T-helper 2 cell treated with Interferon-gamma antibody and Interleukin-4, amounts not matched to agents 100 ng/mL and 5 ng/mL, for 36 hours (primary cell): ENCODE data around the gene PURB. TPM values are rescaled to one million over a fixed set of nuclear protein-coding genes. Genes with fewer than 3 reads are reported as not detected.
"Not testable (repeated sequence)": the region's sequence is repeated elsewhere in the genome, so short reads cannot be mapped to it uniquely, and the experiment has no call there.

Source experiments
- intact Hi-C: fragments of 100-400 bp; cut with micrococcal nuclease; formaldehyde crosslinking; loops from one replicate; pipeline ENCODE4 v1.15.1; 2023
- total RNA-seq: library from RNA; stranded (reverse); gene quantifications from 2 replicates; pipeline ENCODE4 v1.2.3, GENCODE V29; 2022

The PURB gene
- total RNA-seq, 1 donor from 2014 or later: 25.9 TPM

DNA sequence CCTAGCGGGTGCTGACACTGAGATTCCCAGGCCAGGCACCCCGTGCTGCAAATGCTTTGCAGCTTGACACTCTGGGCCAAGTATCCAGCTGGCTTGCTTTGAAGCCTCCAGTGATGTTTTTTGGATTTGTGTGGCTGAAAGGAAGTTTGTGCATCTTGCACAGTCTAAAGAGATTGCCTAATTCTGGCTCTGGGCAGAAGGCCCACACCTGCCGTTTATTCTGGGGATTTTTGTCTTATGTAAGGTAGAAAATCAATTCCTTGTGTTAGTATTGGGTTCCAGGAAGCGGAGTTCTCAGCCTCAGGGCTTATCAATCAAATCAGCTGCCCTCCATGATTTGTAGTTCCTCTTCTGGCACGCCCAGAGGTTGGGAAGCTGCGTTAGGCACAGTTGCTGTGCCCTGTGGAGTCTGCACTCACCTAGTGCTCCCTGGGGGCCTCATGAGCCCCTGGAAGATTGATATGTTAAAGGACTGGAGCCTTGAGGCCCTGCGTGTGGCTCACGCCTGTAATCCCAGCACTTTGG, 8.4 kb upstream of the PURB start:
- intact Hi-C loops: no loop called here

GRCh38 chr7:44891791-44892190, 6.5 kb upstream of the PURB start:
- intact Hi-C loops: no loop called here

DNA sequence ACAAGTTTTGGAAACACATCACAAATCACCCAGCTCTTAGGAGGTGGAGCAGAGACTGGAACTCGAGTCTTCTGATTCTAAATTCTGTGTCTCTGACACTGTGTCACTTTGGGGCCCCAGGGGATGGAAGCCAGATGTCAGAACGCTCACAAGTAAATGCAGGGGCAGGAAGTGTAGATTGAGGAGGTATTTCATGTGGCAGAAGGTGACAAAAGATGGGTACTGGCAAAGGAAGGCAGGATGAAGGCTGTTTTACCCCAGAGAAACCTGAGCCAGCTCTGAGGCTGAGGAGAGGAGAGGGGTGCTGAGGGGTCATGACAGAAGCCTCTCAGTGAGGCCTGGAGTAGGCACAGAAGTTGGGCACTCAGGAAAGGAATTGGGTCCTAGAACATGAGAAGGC, 6.0 kb upstream of the PURB start:
- intact Hi-C loops: no loop called here

GRCh38 chr7:44889086-44889781, 3.9 kb upstream of the PURB start:
- intact Hi-C loops: no loop called here

- intact Hi-C loops: no loop called here
These were observed 2.0 kb upstream of the PURB start for GRCh38 chr7:44887293-44887692.

GRCh38 chr7:44884621-44885393, 523 bp downstream of the PURB start:
- intact Hi-C loops: loop anchor here (1.0 to 2.0 kb wide), 13 partner anchors 28 to 803 kb away; partner anchors contain the start of genes CCM2, MYO1G, OGDH and POLM

- intact Hi-C loops: loop anchor here (2.0 kb wide), 1 partner anchor 39 kb away; no protein-coding TSS in a partner anchor
These were observed 1.2 kb downstream of the PURB start for GRCh38 chr7:44883961-44884620.

DNA sequence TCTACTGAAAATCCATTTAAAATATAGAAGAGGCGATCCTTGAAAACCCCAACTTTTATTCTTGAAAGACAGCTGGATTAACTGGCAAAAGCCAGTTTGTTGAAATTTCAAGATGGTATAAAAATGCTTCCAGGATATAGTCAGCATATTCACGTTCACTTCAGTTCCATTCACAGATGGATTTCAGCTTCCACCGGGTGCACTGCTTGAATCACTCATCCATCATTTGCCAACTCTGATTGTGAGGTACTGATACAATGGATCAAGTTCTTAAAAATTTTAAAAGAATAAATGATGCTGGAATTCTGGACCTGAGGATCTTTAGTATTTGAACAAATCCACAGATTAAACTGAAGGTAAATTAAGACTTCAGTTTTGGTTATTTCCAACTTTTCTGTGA, 2.4 kb downstream of the PURB start:
- intact Hi-C loops: no loop called here

GRCh38 chr7:44881610-44882009, 3.7 kb downstream of the PURB start:
- intact Hi-C loops: no loop called here

- intact Hi-C loops: no loop called here
These were observed 4.2 kb downstream of the PURB start for GRCh38 chr7:44881066-44881600.

GRCh38 chr7:44880317-44881018, 4.9 kb downstream of the PURB start:
- intact Hi-C loops: no loop called here

DNA sequence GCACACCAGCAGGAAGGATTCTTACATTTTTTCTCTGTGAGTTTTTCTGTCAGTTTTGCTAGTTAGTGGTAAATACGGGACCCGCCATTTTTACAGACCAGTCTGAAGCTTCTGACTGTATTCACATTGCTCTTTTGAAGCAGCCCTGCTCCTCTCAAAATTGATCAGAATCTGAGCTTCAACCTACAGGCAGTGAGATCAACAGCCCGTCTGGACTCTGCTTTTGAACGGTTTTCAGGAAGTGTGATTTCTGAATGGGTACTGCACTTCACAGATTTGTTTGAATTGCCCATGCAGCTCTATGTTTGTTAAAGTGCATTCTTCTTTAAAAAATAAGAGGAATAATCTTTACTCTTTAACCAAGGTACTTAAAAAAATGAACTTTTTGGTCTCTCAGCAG, 8.9 kb downstream of the PURB start:
- intact Hi-C loops: no loop called here

GRCh38 chr7:44875241-44875640, 10.1 kb downstream of the PURB start:
- intact Hi-C loops: no loop called here

DNA sequence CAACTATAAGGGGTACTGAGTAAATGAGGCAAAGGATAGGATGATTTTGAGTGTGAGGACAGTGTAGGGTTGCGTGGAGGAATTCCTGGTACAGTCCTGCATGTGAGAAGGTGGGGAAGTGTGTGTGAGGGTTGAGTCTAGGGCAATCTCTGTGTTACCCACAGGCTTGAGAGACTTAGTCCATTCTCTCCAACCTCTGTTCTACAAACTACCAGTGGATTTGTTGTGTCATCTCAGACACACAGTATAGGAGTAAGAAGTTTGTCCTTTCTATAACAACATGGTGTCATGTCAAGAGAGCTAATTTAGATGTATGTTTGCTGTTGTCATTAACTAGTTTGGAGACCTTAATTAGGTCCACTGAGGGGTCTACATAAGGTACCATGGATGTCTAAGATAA, 12.5 kb downstream of the PURB start:
- intact Hi-C loops: no loop called here

DNA sequence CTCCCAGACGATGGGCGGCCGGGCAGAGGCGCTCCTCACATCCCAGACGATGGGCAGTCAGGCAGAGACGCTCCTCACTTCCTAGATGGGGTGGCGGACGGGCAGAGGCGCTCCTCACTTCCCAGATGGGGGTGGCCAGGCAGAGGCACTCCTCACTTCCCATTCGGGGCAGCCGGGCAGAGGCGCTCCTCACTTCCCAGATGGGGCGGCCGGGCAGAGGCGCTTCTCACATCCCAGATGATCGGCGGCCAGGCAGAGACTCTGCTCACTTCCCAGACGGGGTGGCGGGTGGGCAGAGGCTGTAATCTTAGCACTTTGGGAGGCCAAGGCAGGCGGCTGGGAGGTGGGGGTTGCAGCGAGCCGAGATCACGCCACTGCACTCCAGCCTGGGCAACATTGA, 13.4 kb downstream of the PURB start:
- intact Hi-C loops: not testable (repeated sequence)

DNA sequence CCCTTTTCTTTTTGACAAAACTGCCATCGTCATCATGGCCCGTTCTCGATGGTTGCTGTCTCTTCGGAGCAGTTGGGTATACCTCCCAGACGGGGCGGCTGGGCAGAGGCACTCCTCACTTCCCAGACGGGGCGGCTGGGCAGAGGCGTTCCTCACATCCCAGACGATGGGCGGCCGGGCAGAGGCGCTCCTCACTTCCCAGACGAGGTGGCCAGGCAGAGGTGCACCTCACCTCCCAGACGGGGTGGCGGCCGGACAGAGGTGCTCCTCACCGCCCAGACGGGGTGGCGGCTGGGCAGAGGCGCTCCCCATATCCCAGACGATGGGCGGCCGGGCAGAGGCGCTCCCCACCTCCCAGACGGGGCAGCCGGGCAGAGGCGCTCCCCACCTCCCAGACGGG, 14.6 kb downstream of the PURB start:
- intact Hi-C loops: not testable (repeated sequence)

DNA sequence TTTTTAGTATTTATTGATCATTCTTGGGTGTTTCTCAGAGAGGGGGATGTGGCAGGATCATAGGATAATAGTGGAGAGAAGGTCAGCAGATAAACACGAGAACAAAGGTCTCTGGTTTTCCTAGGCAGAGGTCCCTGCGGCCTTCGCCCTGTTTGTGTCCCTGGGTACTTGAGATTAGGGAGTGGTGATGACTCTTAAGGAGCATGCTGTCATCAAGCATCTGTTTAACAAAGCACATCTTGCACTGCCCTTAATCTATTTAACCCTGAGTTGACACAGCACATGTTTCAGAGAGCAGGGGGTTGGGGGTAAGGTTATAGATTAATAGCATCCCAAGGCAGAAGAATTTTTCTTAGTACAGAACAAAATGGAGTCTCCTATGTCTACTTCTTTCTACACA, 15.0 kb downstream of the PURB start:
- intact Hi-C loops: not testable (repeated sequence)

DNA sequence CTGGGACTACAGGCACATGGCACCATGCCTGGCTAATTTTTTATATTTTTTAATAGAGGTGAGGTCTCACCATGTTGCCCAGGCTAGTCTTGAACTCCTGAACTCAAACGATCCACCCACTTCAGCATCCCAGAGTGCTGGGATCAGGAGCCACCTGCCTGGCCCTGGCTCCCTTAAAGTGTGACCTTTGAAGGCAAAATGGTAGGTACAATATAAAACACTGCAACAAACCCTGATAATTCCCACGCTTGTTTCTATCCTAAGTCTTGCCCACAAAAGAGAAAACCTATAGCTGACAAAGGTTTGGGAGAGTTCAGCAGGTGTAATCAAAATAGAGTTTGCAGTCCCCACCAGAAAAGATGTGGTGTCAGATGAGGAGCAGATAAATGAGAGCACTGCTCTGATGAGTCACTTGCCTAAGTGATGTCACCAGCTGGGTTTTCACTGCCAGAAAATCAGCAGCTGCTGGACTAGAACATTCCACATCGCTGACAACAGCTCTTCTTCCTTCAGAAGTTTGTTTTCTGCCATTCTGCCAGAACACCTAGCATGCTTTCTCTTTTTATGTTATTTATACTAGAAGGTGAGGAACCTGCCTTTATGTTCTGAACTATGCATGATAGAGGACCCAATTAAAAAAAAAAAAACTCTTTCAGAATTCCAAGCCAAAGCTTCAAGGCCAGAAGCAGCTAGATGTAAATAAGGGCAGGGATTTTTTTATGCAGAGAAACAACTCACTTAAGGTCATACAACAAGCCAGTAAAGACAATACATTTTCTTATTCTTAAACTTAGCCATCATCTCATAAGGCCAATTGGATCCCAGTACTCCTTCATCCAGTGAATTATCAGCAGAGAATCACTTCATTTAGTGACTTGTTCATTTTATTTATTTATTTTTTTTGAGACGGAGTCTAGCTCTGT, 18.0 kb downstream of the PURB start:
- intact Hi-C loops: no loop called here

DNA sequence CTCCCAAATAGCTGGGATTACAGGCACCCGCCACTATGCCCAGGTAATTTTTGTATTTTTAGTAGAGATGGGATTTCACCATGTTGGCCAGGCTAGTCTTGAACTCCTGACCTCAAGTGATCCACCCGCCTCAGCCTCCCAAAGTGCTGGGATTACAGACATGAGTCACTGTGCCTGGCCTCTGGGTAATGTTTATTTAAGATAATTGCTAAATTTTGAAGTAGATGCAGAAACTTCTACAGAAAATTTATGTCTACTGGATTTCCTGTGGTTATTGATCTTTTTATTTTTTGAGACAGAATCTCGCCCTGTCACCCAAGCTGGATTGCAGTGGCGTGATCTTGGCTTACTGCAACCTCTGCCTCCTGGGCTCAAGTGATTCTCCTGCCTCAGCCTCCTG, 23.4 kb downstream of the PURB start:
- intact Hi-C loops: not testable (repeated sequence)

DNA sequence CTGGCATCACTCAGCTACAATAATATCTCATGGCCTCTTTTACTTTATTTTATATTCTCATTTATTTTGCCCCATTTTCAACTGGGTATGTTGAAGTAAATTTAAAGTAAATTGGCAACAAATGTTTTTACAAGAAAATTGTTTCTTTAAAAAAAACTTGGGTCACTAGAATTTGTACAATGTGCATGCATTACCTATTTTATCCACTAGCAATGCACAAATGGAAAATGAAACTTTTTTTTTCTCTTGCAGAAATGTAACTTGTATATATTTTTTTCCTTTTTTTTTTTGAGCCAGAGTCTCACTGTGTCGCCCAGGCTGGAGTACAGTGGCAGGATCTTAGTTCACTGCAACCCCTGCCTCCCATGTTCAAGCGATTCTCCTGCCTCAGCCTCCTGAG, 27.2 kb downstream of the PURB start:
- intact Hi-C loops: no loop called here
